Glutamatergic neuron (in vitro differentiated cells): Measurements from ENCODE around the gene SCO2. TPM values are rescaled to one million over a fixed set of nuclear protein-coding genes. Genes with fewer than 3 reads are reported as not detected.

Experiments
- DNase-seq: peaks from one replicate; pipeline ENCODE4 v3.0.0; 2022
- H3K27ac Mint-ChIP-seq: one replicate; pipeline ENCODE4 v1.8.0; 2020; ENCODE audit warnings: mild to moderate bottlenecking, mixed read lengths, inconsistent platforms; ENCODE audit not compliant: unreplicated experiment
- H3K27me3 Mint-ChIP-seq: one replicate; pipeline ENCODE4 v1.8.0; 2020; ENCODE audit warnings: mild to moderate bottlenecking, moderate library complexity, mixed read lengths, inconsistent platforms; ENCODE audit not compliant: unreplicated experiment
- H3K36me3 Mint-ChIP-seq: one replicate; pipeline ENCODE4 v1.8.0; 2020; ENCODE audit warnings: mild to moderate bottlenecking, mixed read lengths, inconsistent platforms; ENCODE audit not compliant: unreplicated experiment
- H3K4me1 Mint-ChIP-seq: one replicate; pipeline ENCODE4 v1.8.0; 2020; ENCODE audit warnings: mild to moderate bottlenecking, low read depth, mixed read lengths, inconsistent platforms; ENCODE audit not compliant: unreplicated experiment
- H3K4me3 Mint-ChIP-seq: one replicate; pipeline ENCODE4 v1.8.0; 2020; ENCODE audit warnings: mild to moderate bottlenecking, mixed read lengths, inconsistent platforms; ENCODE audit not compliant: unreplicated experiment
- H3K9me3 Mint-ChIP-seq: one replicate; pipeline ENCODE4 v1.8.0; 2020; ENCODE audit warnings: mild to moderate bottlenecking, moderate library complexity, mixed read lengths, inconsistent platforms; ENCODE audit not compliant: unreplicated experiment
- CTCF ChIP-seq: fragments of 200-600 bp; sonication (generic); IDR thresholded peaks from one replicate; pipeline ENCODE4 v1.5.0; 2021; ENCODE audit not compliant: partially characterized antibody, unreplicated experiment
- total RNA-seq: library from RNA; stranded (reverse); fragmentation: NEBNext Ultra II Directional; extraction: Animal tissue kit (Norgen Biotek cat#: 25700); gene quantifications from one replicate; pipeline ENCODE4 v1.2.1, GENCODE V29; 2021; ENCODE audit not compliant: unreplicated experiment

Gene SCO2
- total RNA-seq, 1 donor from 2014 or later = 4.8 TPM

DNA sequence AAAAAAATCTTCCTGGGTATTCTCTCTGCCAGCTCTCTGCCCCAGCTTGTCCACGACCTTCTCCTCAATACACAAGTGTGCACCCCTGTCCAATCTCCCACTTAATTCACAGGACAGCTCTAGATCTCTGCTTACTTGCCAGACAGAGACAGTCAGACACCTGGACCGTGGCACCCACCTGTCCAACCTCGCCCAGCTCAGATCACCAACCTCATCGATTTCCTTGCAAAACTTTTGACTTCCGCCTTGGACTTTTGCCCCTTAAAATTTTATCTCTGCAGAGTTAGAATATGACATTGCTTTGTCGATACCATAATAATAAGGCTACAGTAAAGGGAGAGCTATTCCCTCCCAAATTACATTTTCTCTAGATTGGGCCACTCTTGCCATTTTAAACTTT, 28.3 kb downstream of the SCO2 start:
- Mint-ChIP-seq H3K4me3 (no peak overlapping the region), H3K27me3 (no peaks in the 10 kb centered on the region), H3K36me3 (no peaks in the 10 kb centered on the region), H3K27ac (no peak overlapping the region), H3K4me1 (no peaks in the 10 kb centered on the region), H3K9me3 (peaks cover 2% of the 10 kb centered on the region)
- no peak for TF ChIP-seq CTCF
- no peak for DNase-seq

DNA sequence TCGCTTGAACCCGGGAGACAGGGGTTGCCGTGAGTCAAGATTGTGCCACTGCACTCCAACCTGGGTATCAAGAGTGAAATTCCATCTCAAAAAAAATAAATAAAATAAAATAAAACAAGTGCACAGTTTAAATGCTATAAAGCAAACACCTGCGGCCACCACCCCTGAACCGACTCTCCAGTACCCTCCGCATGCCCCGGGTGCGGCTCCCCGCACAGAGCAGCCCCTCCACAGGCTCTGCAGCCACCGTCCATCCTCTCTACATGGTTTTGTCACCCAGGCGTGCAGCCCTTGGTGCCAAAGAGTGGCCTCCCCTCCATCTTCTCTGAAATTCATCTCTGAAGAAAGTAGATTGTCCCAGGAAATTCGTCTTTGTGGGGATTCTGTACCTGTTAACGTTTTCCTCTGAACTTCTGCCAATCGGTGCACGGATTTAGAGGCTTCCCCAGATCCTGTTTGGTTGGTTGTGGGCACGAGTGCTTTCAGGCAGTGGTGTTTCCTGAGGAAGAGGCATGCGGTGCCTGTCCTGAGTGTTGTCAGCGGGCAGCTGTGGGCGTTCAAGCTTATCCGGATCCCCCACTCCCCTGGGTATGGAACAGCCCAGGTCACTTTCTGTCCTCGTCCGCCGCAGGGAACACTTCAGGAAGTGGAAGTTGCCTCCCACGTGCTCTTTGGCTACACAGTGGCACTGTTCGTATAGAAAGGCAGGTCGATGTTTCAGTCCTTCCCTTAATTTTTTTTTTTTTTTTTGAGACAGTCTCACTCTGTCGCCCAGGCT, 34.7 kb downstream of the SCO2 start:
- no peak overlapping the region for H3K4me3 Mint-ChIP-seq
- no peaks in the 10 kb centered on the region for H3K36me3 Mint-ChIP-seq
- H3K27ac Mint-ChIP-seq = no peak overlapping the region
- no peak for DNase-seq
- peaks cover 5% of the 10 kb centered on the region for H3K4me1 Mint-ChIP-seq
- H3K27me3 Mint-ChIP-seq = peaks cover 2% of the 10 kb centered on the region
- no peak for TF ChIP-seq CTCF
- peaks cover 2% of the 10 kb centered on the region for H3K9me3 Mint-ChIP-seq

GRCh38 chr22:50489363-50490243, 35.8 kb downstream of the SCO2 start:
- Mint-ChIP-seq H3K4me1 (peaks cover 5% of the 10 kb centered on the region), H3K9me3 (peaks cover 2% of the 10 kb centered on the region), H3K36me3 (no peaks in the 10 kb centered on the region), H3K27me3 (peaks cover 4% of the 10 kb centered on the region), H3K4me3 (no peak overlapping the region), H3K27ac (no peak overlapping the region)
- no peak for TF ChIP-seq CTCF
- peak; percentile 15 for DNase-seq

DNA sequence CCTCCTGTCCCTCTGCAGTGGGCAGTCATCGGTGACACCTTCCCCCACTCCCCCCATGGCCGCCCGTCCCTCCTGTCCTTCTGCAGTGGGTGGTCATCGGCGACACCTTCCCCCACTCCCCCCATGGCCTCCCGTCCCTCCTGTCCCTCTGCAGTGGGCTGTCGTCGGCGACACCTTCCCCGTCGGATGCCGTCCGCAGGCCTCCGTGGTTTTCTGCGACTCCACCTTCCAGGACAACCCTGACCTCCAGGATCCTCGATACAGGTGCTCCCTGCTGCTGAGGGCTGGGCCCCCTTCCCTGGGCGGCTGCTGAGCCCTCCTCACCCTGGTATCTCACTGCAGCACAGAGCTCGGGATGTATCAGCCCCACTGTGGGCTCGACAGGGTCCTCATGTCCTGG, 36.5 kb downstream of the SCO2 start:
- no peak overlapping the region for H3K27ac Mint-ChIP-seq
- H3K27me3 Mint-ChIP-seq = peaks cover 8% of the 10 kb centered on the region
- H3K4me1 Mint-ChIP-seq = peaks cover 5% of the 10 kb centered on the region
- no peak for TF ChIP-seq CTCF
- no peak overlapping the region for H3K4me3 Mint-ChIP-seq
- H3K36me3 Mint-ChIP-seq = no peaks in the 10 kb centered on the region
- H3K9me3 Mint-ChIP-seq = peaks cover 2% of the 10 kb centered on the region
- DNase-seq = peak; percentile 11
